Measurements from ENCODE around the gene SEZ6L2. TPM values are rescaled to one million over a fixed set of nuclear protein-coding genes. Genes with fewer than 3 reads are reported as not detected.
A peak's percentile ranks its signal among the peaks of the same experiment; 100 is the strongest.

SEZ6L2 gene
- total RNA-seq, 1 donor from 2014 or later, result 13.2 TPM

- no peak overlapping the region for H3K27ac Mint-ChIP-seq
- no peaks in the 10 kb centered on the region for H3K36me3 Mint-ChIP-seq (ENCODE audit: insufficient read depth)
- peak overlapping the region; percentile 67 for H3K4me3 Mint-ChIP-seq (ENCODE audit: low read depth)
- peaks cover 13% of the 10 kb centered on the region for H3K4me1 Mint-ChIP-seq (ENCODE audit: low read depth)
- H3K27me3 Mint-ChIP-seq, result peaks cover 35% of the 10 kb centered on the region
- no peak for DNase-seq (ENCODE audit: low spot score, unreplicated experiment)
- TF ChIP-seq CTCF (IDR thresholded peaks at IDR 0.05; ENCODE audit: unreplicated experiment), result no peak
- no peaks in the 10 kb centered on the region for H3K9me3 Mint-ChIP-seq (ENCODE audit: low read depth)
Observed at GRCh38 chr16:29898804-29899515, 390 bp downstream of the SEZ6L2 start.

GRCh38 chr16:29898135-29898803 lies 1.1 kb downstream of the SEZ6L2 start:
- H3K9me3 Mint-ChIP-seq (ENCODE audit: low read depth), result no peaks in the 10 kb centered on the region
- peaks cover 30% of the 10 kb centered on the region for H3K27me3 Mint-ChIP-seq
- no peak for DNase-seq (ENCODE audit: low spot score, unreplicated experiment)
- peak overlapping the region; percentile 67 for H3K4me3 Mint-ChIP-seq (ENCODE audit: low read depth)
- TF ChIP-seq CTCF (IDR thresholded peaks at IDR 0.05; ENCODE audit: unreplicated experiment), result no peak
- H3K27ac Mint-ChIP-seq, result no peak overlapping the region
- no peaks in the 10 kb centered on the region for H3K36me3 Mint-ChIP-seq (ENCODE audit: insufficient read depth)
- H3K4me1 Mint-ChIP-seq (ENCODE audit: low read depth), result peaks cover 13% of the 10 kb centered on the region

GRCh38 chr16:29897333-29897732 lies 2.0 kb downstream of the SEZ6L2 start:
- TF ChIP-seq CTCF (IDR thresholded peaks at IDR 0.05; ENCODE audit: unreplicated experiment), result no peak
- DNase-seq (ENCODE audit: low spot score, unreplicated experiment), result no peak
- Mint-ChIP-seq H3K36me3 (ENCODE audit: insufficient read depth) (no peaks in the 10 kb centered on the region), H3K4me1 (ENCODE audit: low read depth) (peaks cover 13% of the 10 kb centered on the region), H3K4me3 (ENCODE audit: low read depth) (no peak overlapping the region), H3K9me3 (ENCODE audit: low read depth) (no peaks in the 10 kb centered on the region), H3K27me3 (peaks cover 30% of the 10 kb centered on the region), H3K27ac (no peak overlapping the region)

GRCh38 chr16:29896841-29897240 lies 2.5 kb downstream of the SEZ6L2 start:
- Mint-ChIP-seq H3K9me3 (ENCODE audit: low read depth) (no peaks in the 10 kb centered on the region), H3K27me3 (peaks cover 27% of the 10 kb centered on the region), H3K27ac (no peak overlapping the region), H3K4me3 (ENCODE audit: low read depth) (no peak overlapping the region), H3K36me3 (ENCODE audit: insufficient read depth) (no peaks in the 10 kb centered on the region), H3K4me1 (ENCODE audit: low read depth) (peaks cover 15% of the 10 kb centered on the region)
- no peak for TF ChIP-seq CTCF (IDR thresholded peaks at IDR 0.05; ENCODE audit: unreplicated experiment)
- no peak for DNase-seq (ENCODE audit: low spot score, unreplicated experiment)

- no peak overlapping the region for H3K4me3 Mint-ChIP-seq (ENCODE audit: low read depth)
- H3K4me1 Mint-ChIP-seq (ENCODE audit: low read depth), result peaks cover 10% of the 10 kb centered on the region
- H3K36me3 Mint-ChIP-seq (ENCODE audit: insufficient read depth), result no peaks in the 10 kb centered on the region
- no peak overlapping the region for H3K27ac Mint-ChIP-seq
- peaks cover 18% of the 10 kb centered on the region for H3K27me3 Mint-ChIP-seq
- DNase-seq (ENCODE audit: low spot score, unreplicated experiment), result no peak
- H3K9me3 Mint-ChIP-seq (ENCODE audit: low read depth), result no peaks in the 10 kb centered on the region
- no peak for TF ChIP-seq CTCF (IDR thresholded peaks at IDR 0.05; ENCODE audit: unreplicated experiment)
Observed at GRCh38 chr16:29894352-29894751, 5.0 kb downstream of the SEZ6L2 start.

Measured in progenitor cell of endocrine pancreas (in vitro differentiated cells).